Measurements from ENCODE around the gene RNF103. TPM values are rescaled to one million over a fixed set of nuclear protein-coding genes. Genes with fewer than 3 reads are reported as not detected.

RNF103 gene
- total RNA-seq (100 to 1,000 TPM; 124 to 130 TPM), total RNA-seq (12.1 to 133 (median 54.2) reads per million in 172 experiments)
- 19.6 TPM for polyA plus RNA-seq (2013, experiment 1 of 2)
- 28.6 TPM for polyA plus RNA-seq (2013, experiment 2 of 2)

DNA sequence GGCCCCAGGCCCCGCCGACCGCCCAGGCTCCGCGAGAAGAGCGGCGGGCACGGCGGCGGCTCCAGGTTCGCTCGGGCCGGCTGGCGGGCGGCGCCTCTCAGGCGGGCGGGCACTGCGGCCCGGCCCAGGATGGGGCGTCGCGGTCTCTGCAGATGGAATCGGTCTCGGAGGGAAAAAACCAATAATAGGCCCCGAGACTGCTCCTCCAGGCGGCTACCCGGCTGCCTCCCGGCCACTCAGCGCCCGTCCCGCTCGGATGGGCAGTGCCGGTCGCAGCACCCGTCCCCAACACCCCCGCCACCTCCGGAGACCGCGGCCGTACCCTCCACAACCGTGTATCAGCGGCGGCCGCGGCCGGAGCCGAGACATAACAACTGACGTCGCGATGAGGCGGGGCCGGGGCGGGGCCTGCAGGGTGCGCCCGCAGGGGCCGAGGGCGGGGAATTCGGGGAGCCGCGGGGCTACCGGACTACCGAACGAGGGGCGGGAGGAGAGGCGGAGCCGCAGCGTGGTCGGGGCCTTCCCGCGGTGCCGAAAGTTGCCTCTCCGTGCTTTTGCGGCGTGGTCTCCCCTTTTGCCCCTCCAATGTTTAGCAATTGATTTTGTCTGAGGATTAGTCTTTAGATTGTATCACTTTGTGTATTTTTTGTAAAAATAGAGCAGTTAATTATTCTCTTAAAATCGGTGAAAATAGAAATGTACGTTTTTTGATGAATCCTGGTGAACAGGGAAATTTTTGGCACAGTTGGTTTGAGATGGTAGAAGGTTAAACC lies at the start of gene RNF103:
Gene RNF103 (minus strand): TSS at position 372 of the 773 bp plus-strand sequence. CDS start 979 bp downstream, outside the sequence.
- CTCF ChIA-PET = no interaction called here

DNA sequence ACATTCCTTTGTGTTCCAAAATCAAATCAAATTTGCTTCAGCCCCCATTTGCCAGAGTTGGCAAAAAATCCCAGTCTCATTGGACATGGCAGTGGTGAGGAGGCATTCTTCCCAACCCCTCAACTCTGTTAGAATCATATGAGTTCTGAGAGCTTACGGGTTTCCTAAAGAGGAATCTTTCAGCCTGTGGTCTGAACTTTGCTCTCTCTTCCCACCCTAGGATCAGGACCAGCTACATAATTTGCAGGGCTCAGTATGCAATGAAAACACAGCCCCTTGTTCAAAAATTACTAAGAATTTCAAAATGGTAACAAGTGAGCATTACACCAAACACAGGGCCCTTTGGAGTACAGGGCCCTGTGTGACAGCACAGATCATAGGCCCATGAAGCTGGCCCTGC lies 49.3 kb upstream of the RNF103 start:
- Histone ChIP-seq H3K27ac (ENCODE audit: low read depth in 1 of 2, low read length in 2 of 2) (no peak overlapping the region), H3K36me3 (ENCODE audit: insufficient read depth, low read length) (no peaks in the 10 kb centered on the region), H3K4me3 (ENCODE audit: low read length) (no peak overlapping the region), H3K27me3 (ENCODE audit: control insufficient read depth in 1 of 2, insufficient read depth in 2 of 2, low read length in 2 of 2) (no peaks in the 10 kb centered on the region), H3K9me3 (ENCODE audit: control insufficient read depth in 1 of 2, insufficient read depth in 1 of 2, low read length in 2 of 2) (no peaks in the 10 kb centered on the region), H3K4me1 (ENCODE audit: insufficient read depth, low read length) (no peaks in the 10 kb centered on the region)
- Mint-ChIP-seq H3K4me3 (no peak overlapping the region), H3K9me3 (no peaks in the 10 kb centered on the region), H3K27me3 (no peaks in the 10 kb centered on the region), H3K36me3 (ENCODE audit: low read depth) (no peaks in the 10 kb centered on the region), H3K27ac (no peak overlapping the region), H3K4me1 (ENCODE audit: low read depth) (no peaks in the 10 kb centered on the region)
- intact Hi-C loops (cut with DNase I, micrococcal nuclease) = loop anchor here in 1 of 2 experiments (10.0 kb wide), 1 partner anchor 158 kb away; no protein-coding TSS in a partner anchor
- POLR2A ChIA-PET = no interaction called here
- CTCF ChIA-PET = no interaction called here
- ATAC-seq (ENCODE audit: poor library complexity) (no peak), DNase-seq (no peak)
- TF ChIP-seq CTCF (IDR thresholded peaks at IDR 0.05) = no peak

More for the DNA sequence above, at the start of gene RNF103:
- ATAC-seq (ENCODE audit: poor library complexity) = peak; percentile 88
- H3K4me1 ChIP-seq (ENCODE audit: insufficient read depth, low read length) = peaks cover 10% of the 10 kb centered on the region
- intact Hi-C loops (cut with DNase I, micrococcal nuclease) = loop anchor here (2.0 to 10.0 kb wide), 5 partner anchors 61 to 519 kb away; partner anchors contain the start of genes CHMP3 (in 2 of the 2), IMMT (in 1 of the 2), MRPL35 (in 1 of the 2) and POLR1A (in 1 of the 2)
- peak within 1 kb of the TSS; percentile 91 to 93 for H3K27ac ChIP-seq (ENCODE audit: low read depth in 1 of 2, low read length in 2 of 2)
- Mint-ChIP-seq H3K4me1 (ENCODE audit: low read depth) (peaks cover 42% of the 10 kb centered on the region), H3K4me3 (peak within 1 kb of the TSS; percentile 94), H3K36me3 (ENCODE audit: low read depth) (peaks cover 33% of the 10 kb centered on the region), H3K27ac (peak within 1 kb of the TSS; percentile 92), H3K9me3 (no peaks in the 10 kb centered on the region), H3K27me3 (peaks cover under 1% of the 10 kb centered on the region)
- no peaks in the 10 kb centered on the region for H3K27me3 ChIP-seq (ENCODE audit: control insufficient read depth in 1 of 2, insufficient read depth in 2 of 2, low read length in 2 of 2)
- peak within 1 kb of the TSS; percentile 61 for H3K4me3 ChIP-seq (ENCODE audit: low read length)
- TF ChIP-seq CTCF (IDR thresholded peaks at IDR 0.05) = no peak
- DNase-seq = peak; percentile 85 to 96 (median 94)
- H3K9me3 ChIP-seq (ENCODE audit: control insufficient read depth in 1 of 2, insufficient read depth in 1 of 2, low read length in 2 of 2) = no peaks in the 10 kb centered on the region
- POLR2A ChIA-PET = interaction anchor here (0.6 to 3.1 kb wide), 11 partner anchors 9 to 182 kb away, joined by 3 to 60 read pairs (median 8); partner anchors contain the start of genes CHMP3 and KDM3A
- peaks cover 14% of the 10 kb centered on the region for H3K36me3 ChIP-seq (ENCODE audit: insufficient read depth, low read length)

- Mint-ChIP-seq H3K9me3 (no peaks in the 10 kb centered on the region), H3K4me3 (no peak overlapping the region), H3K27me3 (no peaks in the 10 kb centered on the region), H3K27ac (no peak overlapping the region), H3K4me1 (ENCODE audit: low read depth) (no peaks in the 10 kb centered on the region), H3K36me3 (ENCODE audit: low read depth) (no peaks in the 10 kb centered on the region)
- POLR2A ChIA-PET = no interaction called here
- Histone ChIP-seq H3K27ac (ENCODE audit: low read depth in 1 of 2, low read length in 2 of 2) (no peak overlapping the region), H3K27me3 (ENCODE audit: control insufficient read depth in 1 of 2, insufficient read depth in 2 of 2, low read length in 2 of 2) (no peaks in the 10 kb centered on the region), H3K4me3 (ENCODE audit: low read length) (no peak overlapping the region), H3K36me3 (ENCODE audit: insufficient read depth, low read length) (no peaks in the 10 kb centered on the region), H3K9me3 (ENCODE audit: control insufficient read depth in 1 of 2, insufficient read depth in 1 of 2, low read length in 2 of 2) (no peaks in the 10 kb centered on the region), H3K4me1 (ENCODE audit: insufficient read depth, low read length) (no peaks in the 10 kb centered on the region)
- CTCF ChIA-PET = interaction anchor here (0.6 kb wide), 1 partner anchor 29 kb away, joined by 3 read pairs; no protein-coding TSS in a partner anchor
- ATAC-seq (ENCODE audit: poor library complexity) (no peak), DNase-seq (no peak)
- TF ChIP-seq CTCF (IDR thresholded peaks at IDR 0.05) = no peak
- intact Hi-C loops (cut with DNase I, micrococcal nuclease) = loop anchor here in 1 of 2 experiments (10.0 kb wide), 1 partner anchor 157 kb away; no protein-coding TSS in a partner anchor
These were observed 48.4 kb upstream of the RNF103 start for GRCh38 chr2:86672027-86672545.
